K562 (cell line): ENCODE measurements around the gene DNMBP. TPM values are rescaled to one million over a fixed set of nuclear protein-coding genes. Genes with fewer than 3 reads are reported as not detected.
A peak's percentile ranks its signal among the peaks of the same experiment; 100 is the strongest.

ENCODE experiments used
- ATAC-seq: fragments of 200-7000 bp; cut with Tn5 transposase; 3 replicates; pipeline ENCODE4 v1.9.1; 2020; ENCODE audit warnings: moderate library complexity
- BruUV-seq: library from RNA; stranded (reverse); fragments of 400-500 nt; replicated peaks from 2 replicates; lab custom pipeline; 2021; lab: Mats Ljungman, UMichigan
- CTCF ChIA-PET: fragments of 300-600 bp; formaldehyde crosslinking; extraction: SDS; loops from one replicate; lab custom pipeline; 2021; ENCODE audit warnings: low intra/inter-chr PET ratio; lab: Yijun Ruan, JAX
- POLR2A ChIA-PET: fragments of 300-600, 350-650 bp; sonication (Branson Sonifier 250); formaldehyde crosslinking; extraction: SDS; loops from one replicate; lab custom pipeline; 2021; ENCODE audit warnings: antibody characterized with exemption, inconsistent platforms; lab: Yijun Ruan, JAX
- DNase-seq, 4 experiments: peaks; one replicate each; pipeline versions ENCODE4 v3.0.0 to v3.0.0-alpha.2; 2011 to 2018; ENCODE audit warnings: low spot score in 3 of 4, mixed read lengths in 3 of 4; ENCODE audit errors: extremely low read depth in 1 of 4
- FAIRE-seq: peaks from 2 replicates; lab custom pipeline; 2011; peaks lifted over from hg19 to GRCh38; lab: Jason Lieb, UNC
- H2AFZ ChIP-seq: 2 replicates; pipeline ENCODE4 v1.6.0; 2011; ENCODE audit warnings: low read depth, low read length, control low read depth, inconsistent platforms
- H3K27ac ChIP-seq: fragments of 200-600 bp; 3 replicates; pipeline ENCODE4 v1.8.0; 2011; ENCODE audit warnings: low read depth, mild to moderate bottlenecking, control low read depth, inconsistent platforms, low read length, moderate library complexity, mixed read lengths; ENCODE audit errors: extremely low read depth
- H3K27me3 ChIP-seq, 2 experiments: fragments of 300-600 bp in 1 of 2; 2 replicates in 1 of 2; 3 replicates in 1 of 2; pipeline versions ENCODE4 v1.6.0 to v1.8.0; 2011; ENCODE audit warnings: inconsistent platforms in 2 of 2, low read length in 2 of 2, mild to moderate bottlenecking in 1 of 2, mixed read lengths in 1 of 2, moderate library complexity in 1 of 2; ENCODE audit not compliant: control insufficient read depth in 2 of 2, insufficient read depth in 2 of 2
- H3K36me3 ChIP-seq: fragments of 300-600 bp; 3 replicates; pipeline ENCODE4 v1.8.0; 2011; ENCODE audit warnings: mild to moderate bottlenecking, low read length, inconsistent platforms; ENCODE audit not compliant: control insufficient read depth, insufficient read depth
- H3K4me1 ChIP-seq, 2 experiments: fragments of 200-600 bp in 1 of 2; replicated peaks in 1 of 2; 2 replicates in 1 of 2; 3 replicates in 1 of 2; pipeline versions ENCODE4 v1.5.1 to v1.8.0; 2011; ENCODE audit warnings: inconsistent platforms in 2 of 2, low read length in 2 of 2, mild to moderate bottlenecking in 1 of 2, mixed read lengths in 1 of 2, moderate library complexity in 1 of 2; ENCODE audit not compliant: control insufficient read depth in 2 of 2, insufficient read depth in 2 of 2
- H3K4me2 ChIP-seq: 2 replicates; pipeline ENCODE4 v1.6.1; 2011; ENCODE audit warnings: low read length, control low read depth, inconsistent platforms, mixed read lengths; ENCODE audit not compliant: insufficient read depth
- H3K4me3 ChIP-seq: fragments of 200-600 bp; sonication (generic), shearing (Covaris generic); 2 replicates; pipeline ENCODE4 v1.5.1; 2016; ENCODE audit warnings: control low read depth, inconsistent platforms
- H3K79me2 ChIP-seq: fragments of 200-600 bp; 3 replicates; pipeline ENCODE4 v1.8.0; 2011; ENCODE audit warnings: low read length, inconsistent platforms; ENCODE audit not compliant: control insufficient read depth, insufficient read depth
- H3K9ac ChIP-seq, 2 experiments: 2 replicates each; pipeline versions ENCODE4 v1.6.0 to v1.6.1; 2011; ENCODE audit warnings: low read depth in 2 of 2, low read length in 2 of 2, control low read depth in 1 of 2, inconsistent platforms in 1 of 2, mild to moderate bottlenecking in 1 of 2, mixed read lengths in 1 of 2; ENCODE audit not compliant: insufficient read depth in 1 of 2
- H3K9me1 ChIP-seq: one replicate; pipeline ENCODE4 v1.6.0; 2011; ENCODE audit warnings: inconsistent platforms, mild to moderate bottlenecking, low read length, moderate library complexity; ENCODE audit not compliant: control insufficient read depth, insufficient read depth
- H3K9me3 ChIP-seq: replicated peaks from 2 replicates; pipeline ENCODE4 v1.5.1; 2011; ENCODE audit warnings: low read depth, low read length, inconsistent platforms; ENCODE audit not compliant: control insufficient read depth, insufficient read depth
- H4K20me1 ChIP-seq: replicated peaks from 2 replicates; pipeline ENCODE4 v1.6.1; 2011; ENCODE audit warnings: low read length, inconsistent platforms, mixed read lengths; ENCODE audit not compliant: control insufficient read depth, insufficient read depth
- ATF6 ChIP-seq: sonication (generic); formaldehyde crosslinking; IDR thresholded peaks from 2 replicates; pipeline ENCODE4 v1.4.0; 2020; ENCODE audit warnings: mild to moderate bottlenecking, missing genetic modification reagents
- HINFP ChIP-seq: fragments of 450-650 bp; conservative IDR thresholded peaks from 2 replicates; pipeline ENCODE4 v1.6.1; 2016; ENCODE audit warnings: missing genetic modification characterization, low read depth, mild to moderate bottlenecking, control low read depth, missing compliant biosample characterization
- KDM1A ChIP-seq, 2 experiments: fragments of 450-650 bp; IDR thresholded peaks; 2 replicates each; pipeline ENCODE4 v1.6.1; 2016; ENCODE audit warnings: mild to moderate bottlenecking in 2 of 2
- L3MBTL2 ChIP-seq: fragments of 450-650 bp; IDR thresholded peaks from 2 replicates; pipeline ENCODE4 v1.6.1; 2016; ENCODE audit warnings: mild to moderate bottlenecking, moderate library complexity
- MLX ChIP-seq, 2 experiments: fragments of 450-650 bp in 1 of 2; sonication (generic) in 1 of 2; formaldehyde crosslinking; conservative IDR thresholded peaks; 2 replicates each; pipeline versions ENCODE4 v1.4.0 to v1.8.1; 2020 to 2022; ENCODE audit warnings: mild to moderate bottlenecking in 1 of 2, missing genetic modification reagents in 1 of 2
- NCOA4 ChIP-seq: fragments of 450-650 bp; IDR thresholded peaks from 2 replicates; pipeline ENCODE4 v1.6.1; 2018; ENCODE audit warnings: mild to moderate bottlenecking; ENCODE audit not compliant: partially characterized antibody
- PBX2 ChIP-seq, 2 experiments: IDR thresholded peaks in 1 of 2; conservative IDR thresholded peaks in 1 of 2; 2 replicates each; pipeline ENCODE4 v1.6.1; 2016; ENCODE audit warnings: low read depth in 2 of 2, mild to moderate bottlenecking in 1 of 2, missing compliant biosample characterization in 1 of 2, missing genetic modification characterization in 1 of 2, moderate library complexity in 1 of 2
- PHB ChIP-seq: fragments of 250-450 bp; sonication (Bioruptor Pico); IDR thresholded peaks from 2 replicates; pipeline ENCODE4 v1.5.0; 2021
- ZC3H8 ChIP-seq: fragments of 450-650 bp; IDR thresholded peaks from 2 replicates; pipeline ENCODE4 v1.6.1; 2017
- ZNF121 ChIP-seq: sonication (generic); formaldehyde crosslinking; conservative IDR thresholded peaks from 2 replicates; pipeline ENCODE4 v1.8.0; 2022; ENCODE audit warnings: missing genetic modification reagents
- ZNF224 ChIP-seq: sonication (generic); formaldehyde crosslinking; IDR thresholded peaks from 2 replicates; pipeline ENCODE4 v1.8.0; 2022; ENCODE audit warnings: mild to moderate bottlenecking, missing genetic modification reagents
- ZNF561 ChIP-seq: fragments of 450-650 bp; formaldehyde crosslinking; conservative IDR thresholded peaks from 2 replicates; pipeline ENCODE4 v1.4.0; 2020; ENCODE audit warnings: mild to moderate bottlenecking, moderate library complexity
- WGBS: fragments of 100-300 bp; shearing (Covaris generic); methylation state at CpG from one replicate; pipeline ENCODE4 v1.1.6; 2016; ENCODE audit warnings: low coverage, mixed read lengths; ENCODE audit not compliant: insufficient coverage; ENCODE audit errors: missing lambda C conversion rate; 5-methylcytosine and 5-hydroxymethylcytosine counted together
- in situ Hi-C: fragments of 300-500 bp; cut with MboI; formaldehyde crosslinking; loops from 4 replicates; pipeline ENCODE4 v1.15.0; 2018; ENCODE audit warnings: inconsistent platforms, mixed read lengths
- intact Hi-C: fragments of 100-400 bp; cut with micrococcal nuclease; formaldehyde crosslinking; loops from 2 replicates; pipeline ENCODE4 v1.14.2; 2022
- polyA plus RNA-seq, 8 experiments: library from polyadenylated mRNA; depleted of rRNA in 4 of 8; stranded (reverse) in 5 of 8; unstranded in 3 of 8; fragments of >200 nt; fragmentation: Nextera tagmentation in 2 of 8; fragmentation: Illumina TruSeq in 1 of 8; extraction: Ambion mirVana in 2 of 8; extraction: Trizol in 1 of 8; gene quantifications; 2 replicates each; pipeline versions ENCODE4 v1.2.1 to v1.2.3, GENCODE V29; 2011 to 2014; ENCODE audit warnings: inconsistent platforms in 1 of 8, missing spikeins in 1 of 8
- total RNA-seq, 7 experiments: library from RNA; depleted of rRNA in 6 of 7; stranded (reverse); fragments of >200 nt in 6 of 7; fragmentation: Illumina TruSeq in 2 of 7; extraction: Trizol in 2 of 7; gene quantifications; 2 replicates each; pipeline versions ENCODE4 v1.2.1 to v1.2.3, GENCODE V29; 2011 to 2021; ENCODE audit warnings: low replicate concordance in 1 of 7

DNMBP gene
- total and polyA plus RNA-seq, 9 of the 15 experiments (the other 6 are each of a cell fraction or from before 2014, with no cell fraction given), result 0.83 to 3.7 (median 2.2) TPM

GRCh38 chr10:99873846-99874245 is 135.9 kb downstream of the DNMBP start (continued):
- TF ChIP-seq HINFP (tag), result no peak
- no peak for TF ChIP-seq NCOA4
- no peak for TF ChIP-seq ZNF224 (CRISPR knock-in tag)
- TF ChIP-seq ATF6 (CRISPR knock-in tag), result no peak
- no peak for TF ChIP-seq L3MBTL2
- no peak for TF ChIP-seq ZC3H8

- CTCF ChIA-PET, result no interaction called here
- POLR2A ChIA-PET, result interaction anchor here (0.6 kb wide), 1 partner anchor 120 kb away, joined by 3 read pairs; no protein-coding TSS in a partner anchor
- intact Hi-C loops (no loop called here), in situ Hi-C loops (no loop called here)
- no peak for FAIRE-seq
- H3K79me2 ChIP-seq, result no peaks in the 10 kb centered on the region
- no peaks in the 10 kb centered on the region for H3K27me3 ChIP-seq
- 12% methylated on average over 5 of the region's 5 CpGs for WGBS
- no peaks in the 10 kb centered on the region for H3K9me1 ChIP-seq
- no peak for ATAC-seq
- H2AFZ ChIP-seq, result no peak overlapping the region
- peaks cover 0 to 4% of the 10 kb centered on the region in 2 experiments; a peak in 3 of 5 replicates for H3K4me1 ChIP-seq
- H3K9ac ChIP-seq, result no peak overlapping the region
- H3K27ac ChIP-seq, result no peak overlapping the region
- no peaks in the 10 kb centered on the region for H3K9me3 ChIP-seq
- no peaks in the 10 kb centered on the region for H4K20me1 ChIP-seq
- H3K36me3 ChIP-seq, result 0 out of 3 replicates have a peak, but pooled peaks cover 4% of the 10 kb centered on the region
- no peak overlapping the region for H3K4me2 ChIP-seq
- no TSS peak for BruUV-seq
- H3K4me3 ChIP-seq, result no peak overlapping the region
- DNase-seq, result no peak
- 0 out of 4 replicates have a peak, but pooled peaks of 1 of the 2 experiments have one; percentile 9 for TF ChIP-seq KDM1A (IDR thresholded peaks at IDR 0.05)
- peak; percentile 60 for TF ChIP-seq ZNF121 (CRISPR knock-in tag)
- TF ChIP-seq PHB (CRISPR knock-in tag), result no peak
- no peak for TF ChIP-seq PBX2 (CRISPR knock-in tag; IDR thresholded peaks at IDR 0.05; ENCODE audit: low read depth)
- TF ChIP-seq PBX2 (tag; conservative IDR thresholded peaks at IDR 0.05; ENCODE audit: low read depth), result no peak
- no peak for TF ChIP-seq MLX (CRISPR knock-in tag; conservative IDR thresholded peaks at IDR 0.05)
- TF ChIP-seq ZNF561 (CRISPR knock-in tag), result no peak
Observed at GRCh38 chr10:99872367-99873162, 137.2 kb downstream of the DNMBP start.
